Urinary bladder (tissue), 4 donors: ENCODE measurements around the gene ZNF473. TPM values are rescaled to one million over a fixed set of nuclear protein-coding genes. Genes with fewer than 3 reads are reported as not detected.

Experiments
- DNase-seq: peaks from one replicate; pipeline ENCODE4 v3.0.0-alpha.2; 2015; ENCODE audit errors: extremely low spot score
- H3K27ac ChIP-seq: one replicate; pipeline ENCODE4 v1.5.1; 2013; ENCODE audit warnings: low read depth, mild to moderate bottlenecking, moderate library complexity
- H3K36me3 ChIP-seq: one replicate; pipeline ENCODE4 v1.6.1; 2013; ENCODE audit warnings: mild to moderate bottlenecking, moderate library complexity; ENCODE audit not compliant: insufficient read depth
- H3K4me1 ChIP-seq: one replicate; pipeline ENCODE4 v1.6.1; 2013; ENCODE audit warnings: mild to moderate bottlenecking, moderate library complexity; ENCODE audit not compliant: insufficient read depth
- H3K4me3 ChIP-seq: one replicate; pipeline ENCODE4 v1.5.1; 2013; ENCODE audit warnings: low read depth, low read length
- WGBS: extraction: QIAGEN DNeasy Blood & Tissue Kit; methylation state at CpG from one replicate; pipeline ENCODE4 v1.1.7; 2013; 5-methylcytosine and 5-hydroxymethylcytosine counted together
- polyA plus RNA-seq: library from polyadenylated mRNA; stranded (reverse); fragments of 200-250 nt; gene quantifications from one replicate; pipeline ENCODE4 v1.2.3, GENCODE V29; 2013
- total RNA-seq: library from RNA; depleted of rRNA; stranded (reverse); fragments of >200 nt; gene quantifications from one replicate; pipeline ENCODE4 v1.2.3, GENCODE V29; 2014
- donor health status: healthy with polysubstance abuse.
- donor health status: healthy.

ZNF473 gene
- total and polyA plus RNA-seq, 2 donors, result 4.8 to 7.7 TPM

GRCh38 chr19:50020481-50020880 is 5.3 kb upstream of the ZNF473 start:
- WGBS, result 80% methylated on average over 6 of the region's 6 CpGs
- H3K4me1 ChIP-seq, result peaks cover 2% of the 10 kb centered on the region
- H3K4me3 ChIP-seq, result no peak overlapping the region
- no peak for DNase-seq
- no peak overlapping the region for H3K27ac ChIP-seq
- H3K36me3 ChIP-seq, result no peaks in the 10 kb centered on the region

GRCh38 chr19:50022823-50023222 is 3.0 kb upstream of the ZNF473 start:
- Histone ChIP-seq H3K4me1 (peaks cover 2% of the 10 kb centered on the region), H3K27ac (no peak overlapping the region), H3K36me3 (no peaks in the 10 kb centered on the region), H3K4me3 (no peak overlapping the region)
- 77% methylated on average over 7 of the region's 7 CpGs for WGBS
- no peak for DNase-seq

- H3K4me1 ChIP-seq, result peaks cover 2% of the 10 kb centered on the region
- H3K4me3 ChIP-seq, result peak overlapping the region; percentile 72
- WGBS, result 1% methylated on average over 10 of the region's 10 CpGs
- H3K27ac ChIP-seq, result no peak overlapping the region
- H3K36me3 ChIP-seq, result no peaks in the 10 kb centered on the region
- no peak for DNase-seq
These were observed 1.1 kb upstream of the ZNF473 start for GRCh38 chr19:50024719-50025021.

- Histone ChIP-seq H3K4me3 (peak within 1 kb of the TSS; percentile 72), H3K36me3 (no peaks in the 10 kb centered on the region), H3K27ac (peak within 1 kb of the TSS; percentile 86), H3K4me1 (peaks cover 2% of the 10 kb centered on the region)
- under 1% methylated on average over 59 of the region's 59 CpGs for WGBS
- peak; percentile 100 for DNase-seq
These were observed 597 bp upstream of the ZNF473 start, which contains the start of gene VRK3 for GRCh38 chr19:50025022-50025793. Gene VRK3 (minus strand): TSS chr19:50025372. CDS start chr19:50016162, 9,210 bp downstream.

DNA sequence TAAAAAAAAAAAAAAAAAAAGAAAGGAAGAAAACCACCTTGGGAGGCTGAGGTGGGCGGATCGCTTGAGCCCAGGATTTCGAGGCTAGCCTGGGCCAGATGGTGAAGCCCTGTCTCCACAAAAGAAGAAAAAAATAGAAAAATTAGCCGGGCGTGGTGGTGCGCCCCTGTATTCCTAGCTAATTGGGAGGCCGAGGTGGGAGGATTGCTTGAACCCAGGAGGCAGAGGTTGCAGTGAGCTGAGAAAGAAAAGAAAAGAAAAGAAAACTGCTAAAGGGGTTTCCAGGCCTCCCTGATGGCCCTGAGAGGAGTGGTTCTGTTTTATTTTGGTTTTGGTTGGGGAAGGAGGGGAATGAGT is 723 bp downstream of the ZNF473 start:
- Histone ChIP-seq H3K4me1 (peaks cover 2% of the 10 kb centered on the region), H3K27ac (no peak overlapping the region), H3K36me3 (no peaks in the 10 kb centered on the region), H3K4me3 (no peak overlapping the region)
- DNase-seq, result no peak
- WGBS, result 88% methylated on average over 7 of the region's 7 CpGs

- 75% methylated on average over 6 of the region's 6 CpGs for WGBS
- Histone ChIP-seq H3K27ac (no peak overlapping the region), H3K36me3 (no peaks in the 10 kb centered on the region), H3K4me1 (no peaks in the 10 kb centered on the region), H3K4me3 (no peak overlapping the region)
- DNase-seq, result no peak
These were observed 4.4 kb downstream of the ZNF473 start for GRCh38 chr19:50030225-50030624.

- no peak overlapping the region for H3K27ac ChIP-seq
- H3K4me1 ChIP-seq, result no peaks in the 10 kb centered on the region
- H3K4me3 ChIP-seq, result no peak overlapping the region
- H3K36me3 ChIP-seq, result peaks cover 2% of the 10 kb centered on the region
- WGBS, result 88% methylated on average over 11 of the region's 11 CpGs
- no peak for DNase-seq
These were observed 5.1 kb downstream of the ZNF473 start for GRCh38 chr19:50030937-50031336.

DNA sequence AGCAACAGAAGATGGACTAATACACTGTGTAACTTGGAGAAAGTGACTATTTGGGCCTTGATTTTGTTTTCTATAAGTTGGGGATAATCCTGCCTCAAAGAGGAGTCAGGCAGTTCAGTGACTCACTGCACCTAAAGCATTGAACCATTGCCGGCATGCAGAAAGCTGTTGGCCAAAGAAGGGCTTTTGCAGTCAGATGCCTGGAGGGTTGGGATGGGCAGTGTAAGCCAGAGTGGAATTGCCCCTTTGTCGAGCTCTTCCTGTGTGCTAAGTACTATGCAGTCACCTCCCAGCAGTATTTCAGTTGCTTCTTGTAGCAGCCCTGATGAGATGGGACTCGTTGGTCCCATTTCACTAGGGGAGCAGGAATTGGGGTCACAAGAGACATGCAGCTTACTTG is 11.1 kb downstream of the ZNF473 start:
- Histone ChIP-seq H3K27ac (no peak overlapping the region), H3K36me3 (peaks cover 8% of the 10 kb centered on the region), H3K4me1 (no peaks in the 10 kb centered on the region), H3K4me3 (no peak overlapping the region)
- no peak for DNase-seq
- 97% methylated on average over 3 of the region's 3 CpGs for WGBS

DNA sequence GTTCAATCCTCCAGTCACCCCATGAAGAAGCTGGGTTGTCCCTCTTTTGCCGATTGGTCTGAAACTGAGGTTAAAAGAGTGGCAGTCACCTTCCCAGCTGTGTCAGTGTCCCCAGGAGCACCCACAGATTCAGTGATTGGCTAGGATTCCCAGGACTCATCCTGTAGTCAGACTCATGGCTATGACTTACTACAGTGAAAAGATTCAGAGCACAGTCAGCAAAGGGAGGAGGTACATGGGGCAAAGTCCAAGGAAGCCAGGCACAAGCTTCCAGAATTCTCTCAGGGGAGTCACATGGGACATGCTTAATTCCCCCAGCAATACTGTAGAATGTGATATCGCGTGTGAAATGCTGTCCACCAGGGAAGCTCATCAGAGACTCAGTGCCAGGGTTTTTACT is 14.2 kb downstream of the ZNF473 start:
- peaks cover 17% of the 10 kb centered on the region for H3K36me3 ChIP-seq
- WGBS, result 94% methylated on average over 3 of the region's 3 CpGs
- DNase-seq, result no peak

GRCh38 chr19:50040967-50041366 is 15.2 kb downstream of the ZNF473 start:
- no peak overlapping the region for H3K4me3 ChIP-seq
- no peak overlapping the region for H3K27ac ChIP-seq
- H3K4me1 ChIP-seq, result no peaks in the 10 kb centered on the region
- peaks cover 16% of the 10 kb centered on the region for H3K36me3 ChIP-seq
- DNase-seq, result no peak
- 89% methylated on average over 6 of the region's 6 CpGs for WGBS

More for the DNA sequence above, 14.2 kb downstream of the ZNF473 start:
- Histone ChIP-seq H3K4me1 (no peaks in the 10 kb centered on the region), H3K4me3 (no peak overlapping the region), H3K27ac (no peak overlapping the region)

GRCh38 chr19:50042363-50043024 is 16.7 kb downstream of the ZNF473 start:
- no peak for DNase-seq
- Histone ChIP-seq H3K4me3 (no peak overlapping the region), H3K36me3 (peaks cover 17% of the 10 kb centered on the region), H3K4me1 (no peaks in the 10 kb centered on the region), H3K27ac (no peak overlapping the region)
- 96% methylated on average over 6 of the region's 6 CpGs for WGBS

DNA sequence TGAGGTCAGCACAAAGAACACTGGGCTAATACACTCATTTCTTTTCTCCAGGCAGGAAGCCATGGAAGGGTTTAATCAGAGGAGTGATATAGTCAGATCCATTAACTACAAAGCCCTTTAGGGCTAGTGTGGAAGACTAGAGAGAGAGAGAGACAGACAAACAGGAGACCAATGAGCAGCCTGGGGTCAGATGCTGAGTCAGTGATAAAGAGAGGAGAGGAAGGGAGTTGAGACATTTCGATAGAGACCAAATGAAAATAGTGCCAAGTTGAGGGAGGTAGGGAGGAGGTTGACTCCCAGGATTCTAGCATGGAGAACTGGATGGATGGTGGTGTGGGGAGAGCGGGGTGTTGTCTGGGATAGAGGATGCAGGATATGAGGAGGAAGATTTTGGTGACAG is 18.2 kb downstream of the ZNF473 start:
- Histone ChIP-seq H3K36me3 (peaks cover 17% of the 10 kb centered on the region), H3K27ac (no peak overlapping the region), H3K4me3 (no peak overlapping the region), H3K4me1 (no peaks in the 10 kb centered on the region)
- DNase-seq, result no peak
- WGBS, result 97% methylated on average over 2 of the region's 2 CpGs

DNA sequence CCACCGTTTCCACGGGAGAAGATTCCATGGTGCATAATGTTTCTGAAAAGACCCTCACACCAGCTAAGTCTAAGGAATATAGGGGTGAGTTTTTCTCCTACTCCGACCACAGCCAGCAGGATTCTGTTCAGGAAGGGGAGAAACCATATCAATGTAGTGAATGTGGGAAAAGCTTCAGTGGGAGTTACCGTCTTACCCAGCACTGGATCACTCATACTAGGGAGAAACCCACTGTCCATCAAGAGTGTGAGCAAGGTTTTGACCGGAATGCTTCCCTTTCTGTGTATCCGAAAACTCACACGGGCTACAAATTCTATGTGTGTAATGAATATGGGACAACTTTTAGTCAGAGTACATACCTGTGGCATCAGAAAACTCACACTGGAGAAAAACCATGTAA is 19.1 kb downstream of the ZNF473 start:
- peaks cover 12% of the 10 kb centered on the region for H3K36me3 ChIP-seq
- no peaks in the 10 kb centered on the region for H3K4me1 ChIP-seq
- no peak overlapping the region for H3K27ac ChIP-seq
- 99% methylated on average over 7 of the region's 7 CpGs for WGBS
- H3K4me3 ChIP-seq, result no peak overlapping the region
- DNase-seq, result no peak
